Activated CD4-positive, CD25-positive, alpha-beta regulatory T cell (primary cell): ENCODE data around the gene RABL2B.
"Not testable (repeated sequence)": the region's sequence is repeated elsewhere in the genome, so short reads cannot be mapped to it uniquely, and the experiment has no call there.

Experiments used
- DNase-seq, 4 experiments: peaks; one replicate each; lab custom pipeline; 2025; lab: John Stamatoyannopoulos, UW

The RABL2B gene

DNA sequence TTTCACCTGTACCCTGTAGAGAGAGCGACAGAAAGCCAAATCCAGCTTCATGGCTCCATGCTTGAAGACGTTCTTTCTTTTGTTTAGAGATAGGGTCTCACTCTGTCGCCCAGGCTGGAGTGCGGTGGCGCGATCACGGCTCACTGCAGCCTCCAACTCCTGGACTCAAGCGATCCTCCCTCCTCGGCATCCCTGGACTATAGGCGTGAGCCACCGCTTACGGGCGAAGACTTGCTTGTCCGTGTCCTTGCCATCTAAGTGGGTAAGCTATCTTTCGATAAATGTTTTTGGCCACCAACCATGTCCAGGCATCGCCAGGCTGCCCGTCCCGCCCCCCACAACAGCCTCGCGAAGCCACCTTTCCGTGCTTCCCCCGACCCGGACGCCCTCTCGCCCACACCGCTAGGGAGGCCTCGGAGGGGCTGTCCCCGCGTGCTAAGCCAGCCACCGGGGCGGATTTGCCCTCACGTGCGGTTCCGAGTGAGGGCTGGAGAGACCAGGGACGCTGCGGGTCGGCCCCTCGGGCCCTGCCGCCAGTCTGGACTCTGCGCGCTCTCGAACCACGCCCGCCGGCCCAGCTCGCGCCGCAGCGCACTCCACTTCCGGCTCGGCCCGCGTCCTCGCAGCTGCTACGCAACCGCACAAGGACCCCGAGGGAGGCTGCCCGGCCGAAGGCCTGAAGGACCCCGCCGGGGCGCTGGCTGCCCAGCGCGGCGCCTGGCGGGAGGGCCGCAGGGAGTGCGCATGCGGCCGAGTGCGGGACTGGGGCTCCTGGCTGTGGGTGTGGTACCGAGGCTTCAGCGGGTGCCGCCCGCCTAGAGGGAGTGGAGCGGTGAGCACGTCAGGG is at the start of gene RABL2B:
TSS of gene RABL2B (minus strand) at position 604 of the 847 bp plus-strand sequence. CDS start 1,342 bp downstream, outside the sequence.
- DNase-seq = peak; percentile 62 to 80 (median 75)

DNA sequence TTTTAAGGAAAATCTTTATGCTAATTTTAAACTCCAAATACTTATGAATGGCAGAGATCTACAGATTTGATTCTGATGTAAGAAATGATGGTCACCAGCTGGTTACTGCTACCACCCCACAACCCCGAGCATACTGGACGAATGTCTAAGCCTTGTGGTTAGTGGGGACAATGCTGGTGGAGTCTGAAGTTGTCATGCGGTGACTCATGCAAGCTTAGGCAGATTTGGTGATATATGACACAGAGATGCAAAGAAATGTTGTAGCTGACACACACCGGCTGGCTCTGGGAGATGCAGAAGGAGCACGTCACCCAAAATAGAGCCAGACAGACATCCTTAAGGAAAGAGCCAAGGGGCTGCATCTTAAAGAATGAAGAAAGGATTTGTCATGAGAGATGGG is 3.5 kb upstream of the RABL2B start:
- DNase-seq = not testable (repeated sequence)

DNA sequence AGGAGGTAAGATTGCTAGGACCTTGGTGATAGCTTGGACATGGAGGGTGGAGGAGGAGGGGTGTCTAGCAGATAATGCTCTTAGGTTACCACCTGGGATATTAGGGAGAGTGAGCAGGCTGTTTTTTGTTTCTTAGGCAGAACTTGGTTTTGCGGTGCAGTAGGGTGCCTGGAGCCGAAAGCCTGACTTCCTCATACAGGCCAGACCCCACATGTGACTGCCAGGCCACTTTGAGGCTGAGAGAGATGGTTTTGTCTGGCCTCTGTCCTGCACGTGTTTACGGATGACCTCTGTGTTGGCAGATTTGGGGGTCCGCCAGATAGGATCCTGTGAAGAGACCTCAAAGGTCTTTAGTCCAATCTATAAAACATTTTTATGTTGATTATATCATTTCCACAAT is 1.9 kb upstream of the RABL2B start:
- not testable (repeated sequence) for DNase-seq

DNA sequence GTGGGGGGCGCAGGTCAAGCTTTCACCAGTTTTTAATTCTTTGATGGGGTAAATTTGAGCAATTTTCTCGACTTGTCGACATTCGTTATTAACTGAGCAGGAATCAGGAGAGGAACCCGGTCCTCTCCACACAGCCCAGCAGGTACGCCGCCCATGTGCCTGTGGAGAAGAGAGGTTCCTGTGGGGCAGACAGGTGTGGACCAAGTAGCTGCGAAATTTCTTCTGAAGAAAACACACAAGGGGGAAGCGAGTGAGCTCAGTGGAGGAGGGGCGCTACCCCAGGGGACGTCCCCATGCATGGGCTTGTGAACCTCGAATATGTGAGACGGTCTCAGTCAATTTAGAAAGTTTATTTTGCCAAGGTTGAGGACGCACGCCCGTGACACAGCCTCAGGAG is 442 bp upstream of the RABL2B start:
- not testable (repeated sequence) for DNase-seq

DNA sequence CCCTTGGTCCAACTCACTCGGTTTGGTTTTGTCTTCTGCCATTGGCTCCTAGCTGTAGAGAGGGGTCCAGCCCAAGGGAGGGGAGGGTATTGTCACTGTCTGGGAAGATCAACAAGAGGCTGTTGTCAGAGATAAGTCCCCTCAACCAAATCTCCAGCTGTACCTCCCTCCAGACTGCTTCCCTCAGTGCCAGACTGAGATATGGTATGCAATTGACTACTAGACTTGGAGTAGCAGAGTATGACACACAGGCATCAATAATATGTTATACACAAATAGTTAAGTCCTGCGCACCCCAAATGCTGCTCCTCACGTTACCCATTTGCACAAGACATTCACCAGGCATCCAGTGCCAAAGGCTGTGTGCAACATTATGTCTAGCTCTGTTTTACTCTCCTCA is 1.2 kb downstream of the RABL2B start:
- DNase-seq = not testable (repeated sequence)

DNA sequence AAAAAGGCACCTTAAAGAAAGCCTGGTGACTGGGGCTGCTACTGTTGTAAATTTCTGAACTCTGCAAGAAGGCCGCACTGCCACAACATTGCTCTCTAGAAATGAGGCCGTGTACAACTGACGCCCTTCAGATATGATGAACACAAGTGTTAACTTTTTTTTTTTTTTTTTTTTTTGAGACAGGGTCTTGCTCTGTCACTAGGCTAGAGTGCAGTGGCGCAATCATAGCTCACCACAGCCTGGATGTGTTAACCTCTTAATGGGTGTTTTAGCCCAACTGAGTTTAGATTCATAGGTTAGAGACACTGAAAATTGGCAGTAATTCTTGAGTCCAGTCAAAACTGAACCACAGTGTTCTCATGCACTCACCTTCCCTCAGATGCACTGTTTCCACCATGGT is 3.2 kb downstream of the RABL2B start:
- DNase-seq = not testable (repeated sequence)

DNA sequence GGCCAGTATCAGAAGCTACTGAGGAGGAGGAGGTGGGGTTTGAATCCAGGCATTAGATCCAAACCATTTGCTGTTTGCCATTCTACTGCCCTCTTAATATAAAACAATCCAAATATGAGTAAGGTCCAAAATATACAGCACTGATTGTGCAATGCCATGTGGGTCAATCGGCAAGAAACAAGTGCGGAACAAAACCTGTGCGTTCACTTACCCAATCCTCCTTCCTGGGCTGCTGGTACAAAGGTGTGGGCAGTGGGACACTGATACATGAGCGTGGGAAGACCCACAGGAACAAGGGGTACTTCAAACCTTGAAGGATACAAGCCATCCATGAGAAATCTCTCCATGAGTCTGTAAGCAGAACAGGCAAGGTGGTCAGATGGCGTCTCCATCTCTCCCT is 5.8 kb downstream of the RABL2B start:
- not testable (repeated sequence) for DNase-seq

DNA sequence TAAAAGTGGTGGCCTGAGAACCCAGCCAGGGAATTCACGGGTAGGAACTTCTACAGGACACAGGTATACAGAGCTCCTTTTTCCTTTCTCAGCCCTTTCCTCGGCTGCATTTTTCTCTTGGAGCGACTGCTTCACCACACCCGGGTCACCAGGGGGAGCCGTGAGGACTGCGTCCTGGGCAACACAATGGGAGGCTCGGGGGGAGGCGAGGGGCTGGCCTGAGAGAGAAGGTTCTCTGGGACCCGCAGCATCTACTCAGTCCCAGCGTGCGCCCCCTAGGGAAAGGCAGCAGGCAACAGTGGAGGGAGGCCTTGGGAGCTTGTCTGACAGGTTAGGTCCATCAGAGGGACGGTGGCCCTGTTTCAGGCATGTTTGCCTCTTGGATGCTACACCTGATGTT is 8.3 kb downstream of the RABL2B start:
- DNase-seq = not testable (repeated sequence)

DNA sequence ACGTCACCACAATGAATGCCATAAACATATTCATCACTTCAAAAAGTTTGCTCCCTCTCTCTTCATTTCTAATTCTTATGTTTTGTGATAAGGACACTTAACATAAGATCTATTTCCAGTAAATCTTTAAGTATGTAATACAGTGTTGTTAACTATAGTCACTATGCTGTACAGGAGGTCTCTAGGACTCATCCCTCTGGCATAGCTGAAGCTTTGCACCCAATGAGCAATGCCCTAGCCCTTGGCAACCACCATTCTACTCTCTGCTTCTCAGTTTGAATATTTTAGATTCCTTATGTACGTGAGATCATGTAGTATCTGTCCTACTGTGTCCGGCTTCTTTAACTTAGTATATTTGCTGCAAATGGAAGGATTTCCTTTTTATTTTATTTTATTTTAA is 19.1 kb downstream of the RABL2B start:
- not testable (repeated sequence) for DNase-seq

DNA sequence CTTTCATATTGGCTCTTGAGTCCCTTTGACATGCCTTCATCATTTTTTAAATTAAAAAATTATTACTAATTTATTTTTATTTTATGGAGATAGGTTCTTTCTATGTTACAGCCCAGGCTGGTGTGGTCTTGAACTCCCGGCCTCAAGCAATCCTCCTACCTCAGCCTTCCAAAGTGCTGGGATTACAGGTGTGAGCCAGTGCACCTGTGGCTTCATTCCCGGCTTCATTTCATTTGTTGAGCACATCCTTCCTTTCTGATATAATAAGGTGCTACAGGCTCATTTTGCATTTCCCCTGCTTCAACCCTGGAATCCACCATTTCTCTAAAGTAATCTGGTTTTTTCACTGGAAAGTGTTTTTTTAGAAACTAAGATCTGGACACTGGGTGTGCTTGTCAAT is 21.6 kb downstream of the RABL2B start:
- not testable (repeated sequence) for DNase-seq

DNA sequence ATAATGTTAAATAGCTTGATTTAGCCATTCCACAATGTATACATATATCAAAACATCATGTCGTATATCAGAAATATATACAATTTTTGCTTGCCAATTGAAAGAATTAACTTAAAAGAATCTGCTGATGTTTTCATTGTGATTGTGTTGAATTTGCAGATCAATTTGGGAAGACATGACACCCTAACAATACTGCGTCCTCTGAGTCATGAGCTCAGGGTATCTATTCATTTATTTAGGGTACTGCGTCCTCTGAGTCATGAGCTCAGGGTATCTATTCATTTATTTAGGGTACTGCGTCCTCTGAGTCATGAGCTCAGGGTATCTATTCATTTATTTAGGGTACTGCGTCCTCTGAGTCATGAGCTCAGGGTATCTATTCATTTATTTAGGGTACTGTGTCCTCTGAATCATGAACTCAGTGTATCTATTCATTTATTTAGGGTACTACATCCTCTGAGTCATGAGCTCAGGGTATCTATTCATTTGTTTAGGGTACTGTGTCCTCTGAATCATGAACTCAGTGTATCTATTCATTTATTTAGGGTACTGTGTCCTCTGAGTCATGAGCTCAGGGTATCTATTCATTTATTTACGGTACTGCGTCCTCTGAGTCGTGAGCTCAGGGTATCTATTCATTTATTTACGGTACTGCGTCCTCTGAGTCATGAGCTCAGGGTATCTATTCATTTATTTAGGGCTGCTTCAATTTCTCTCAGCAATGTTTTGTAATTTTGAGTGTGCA is 23.7 kb downstream of the RABL2B start:
- DNase-seq = not testable (repeated sequence)

DNA sequence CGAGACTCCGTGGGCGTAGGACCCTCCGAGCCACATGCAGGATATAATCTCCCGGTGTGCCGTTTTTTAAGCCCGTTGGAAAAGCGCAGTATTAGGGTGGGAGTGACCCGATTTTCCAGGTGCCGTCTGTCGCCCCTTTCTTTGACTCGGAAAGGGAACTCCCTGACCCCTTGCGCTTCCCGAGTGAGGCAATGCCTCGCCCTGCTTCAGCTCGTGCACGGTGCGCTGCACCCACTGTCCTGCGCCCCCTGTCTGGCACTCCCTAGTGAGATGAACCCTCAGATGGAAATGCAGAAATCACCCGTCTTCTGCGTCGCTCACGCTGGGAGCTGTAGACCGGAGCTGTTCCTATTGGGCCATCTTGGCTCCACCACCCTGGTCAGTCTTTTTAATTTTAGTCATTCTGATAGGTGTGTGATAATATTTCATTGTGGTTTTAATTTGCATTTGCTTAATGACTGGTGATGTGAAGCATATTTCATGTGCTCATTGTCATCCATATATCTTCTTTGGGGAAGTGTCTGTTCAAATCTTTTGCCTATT is 26.4 kb downstream of the RABL2B start:
- DNase-seq = peak in 2 of 4 experiments; percentile 29 to 41

DNA sequence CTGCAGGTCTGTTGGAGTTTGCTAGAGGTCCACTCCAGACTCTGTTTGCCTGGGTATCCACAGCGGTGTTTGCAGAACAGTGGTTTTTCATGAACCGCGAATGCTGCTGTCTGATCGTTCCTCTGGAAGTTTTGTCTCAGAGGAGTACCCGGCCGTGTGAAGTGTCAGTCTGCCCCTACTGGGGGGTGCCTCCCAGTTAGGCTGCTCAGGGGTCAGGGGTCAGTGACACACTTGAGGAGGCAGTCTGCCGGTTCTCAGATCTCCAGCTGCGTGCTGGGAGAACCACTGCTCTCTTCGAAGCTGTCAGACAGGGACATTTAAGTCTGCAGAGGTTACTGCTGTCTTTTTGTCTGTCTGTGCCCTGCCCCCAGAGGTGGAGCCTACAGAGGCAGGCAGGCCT is 27.0 kb downstream of the RABL2B start:
- DNase-seq = not testable (repeated sequence)

DNA sequence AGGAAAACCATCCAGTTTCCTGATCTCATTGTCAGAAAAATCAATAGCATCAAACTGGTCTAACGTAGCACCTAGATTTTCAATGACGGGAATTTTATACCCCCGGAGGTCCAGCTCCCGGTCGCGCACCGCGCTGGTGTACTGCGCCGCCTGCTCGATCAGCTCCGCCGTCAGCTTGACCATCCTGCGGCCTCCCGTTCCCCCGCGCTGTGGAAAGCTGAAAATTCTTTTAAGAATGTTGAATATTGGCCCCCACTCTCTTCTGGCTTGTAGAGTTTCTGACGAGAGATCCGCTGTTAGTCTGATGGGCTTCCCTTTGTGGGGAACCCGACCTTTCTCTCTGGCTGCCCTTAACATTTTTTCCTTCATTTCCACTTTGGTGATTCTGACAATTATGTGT is 28.2 kb downstream of the RABL2B start:
- DNase-seq = not testable (repeated sequence)

DNA sequence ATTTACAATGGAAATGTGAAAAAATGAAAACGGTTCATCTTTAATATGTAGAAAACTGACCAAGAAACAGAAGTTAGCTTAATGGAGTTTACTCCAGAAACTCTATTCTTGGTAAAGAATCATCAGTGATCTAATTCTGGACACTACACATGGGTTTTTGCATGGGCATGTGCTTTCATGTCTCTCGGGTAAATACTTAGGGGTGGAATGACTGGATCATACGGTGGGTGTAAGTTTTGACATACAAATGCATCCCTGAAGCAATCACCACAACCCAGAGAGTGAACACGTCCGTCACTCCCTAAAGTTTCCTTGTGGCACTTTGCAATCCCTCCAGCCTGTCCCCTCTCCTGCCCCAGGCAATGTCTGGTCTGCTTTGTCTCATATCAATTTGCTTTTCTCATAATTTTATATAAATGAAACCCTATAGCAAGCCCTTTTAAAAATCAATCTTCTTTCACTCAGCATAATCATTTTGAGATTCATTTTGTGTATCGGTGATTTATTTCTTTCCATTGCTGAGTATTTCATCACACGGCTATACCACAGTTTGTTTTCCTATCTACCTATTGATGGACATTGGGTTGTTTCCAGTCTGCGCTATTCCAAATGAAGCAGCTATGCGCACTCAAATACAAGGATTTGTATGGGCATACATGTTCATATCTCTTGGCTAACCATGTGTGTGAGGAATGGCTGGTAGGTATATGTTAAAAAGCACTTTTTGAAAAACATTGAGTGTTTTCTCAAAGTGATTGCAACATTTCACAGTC is 33.9 kb downstream of the RABL2B start:
- not testable (repeated sequence) for DNase-seq

DNA sequence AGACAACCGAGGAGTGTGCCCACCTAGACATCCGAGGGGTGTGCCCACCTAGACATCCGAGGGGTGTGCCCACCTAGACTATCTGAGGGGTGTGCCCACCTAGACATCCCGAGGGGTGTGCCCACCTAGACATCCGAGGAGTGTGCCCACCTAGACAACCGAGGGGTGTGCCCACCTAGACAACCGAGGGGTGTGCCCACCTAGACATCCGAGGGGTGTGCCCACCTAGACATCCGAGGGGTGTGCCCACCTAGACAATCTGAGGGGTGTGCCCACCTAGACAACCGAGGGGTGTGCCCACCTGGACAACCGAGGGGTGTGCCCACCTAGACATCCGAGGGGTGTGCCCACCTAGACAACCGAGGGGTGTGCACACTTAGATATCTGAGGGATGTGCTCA is 34.8 kb downstream of the RABL2B start:
- not testable (repeated sequence) for DNase-seq

DNA sequence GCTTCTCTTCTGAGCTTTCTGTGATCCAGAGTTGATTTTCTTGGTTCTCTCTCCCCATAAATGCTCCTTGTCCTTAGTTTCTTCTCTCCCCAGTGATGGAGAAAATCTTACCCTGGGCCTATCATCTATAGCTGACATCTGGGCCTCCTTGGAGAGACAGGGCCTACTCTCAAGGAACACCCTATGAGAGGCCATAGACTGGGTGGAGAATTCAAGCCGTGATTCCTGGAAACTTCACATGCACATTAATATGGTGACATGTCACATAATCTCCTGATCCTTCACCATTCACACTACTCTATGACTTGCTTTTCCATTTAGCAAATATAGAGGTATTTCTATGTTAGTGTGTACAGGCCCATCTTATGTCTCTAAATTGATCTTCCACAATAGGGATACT is 35.9 kb downstream of the RABL2B start:
- not testable (repeated sequence) for DNase-seq

DNA sequence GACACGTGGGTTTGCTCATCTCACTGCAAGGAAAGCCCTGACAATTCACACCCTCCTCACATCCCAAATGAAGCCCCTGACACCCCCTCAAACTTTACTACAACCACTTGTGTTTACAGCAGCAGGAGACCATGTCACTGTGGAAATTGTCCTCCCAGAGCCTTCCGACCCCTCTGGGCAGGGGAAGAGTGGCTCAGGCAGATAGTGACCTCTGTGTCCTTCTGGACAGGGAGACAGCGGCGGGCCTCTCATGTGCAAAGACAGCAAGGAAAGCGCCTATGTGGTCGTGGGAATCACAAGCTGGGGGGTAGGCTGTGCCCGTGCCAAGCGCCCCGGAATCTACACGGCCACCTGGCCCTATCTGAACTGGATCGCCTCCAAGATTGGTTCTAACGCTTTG is 39.0 kb downstream of the RABL2B start:
- not testable (repeated sequence) for DNase-seq

DNA sequence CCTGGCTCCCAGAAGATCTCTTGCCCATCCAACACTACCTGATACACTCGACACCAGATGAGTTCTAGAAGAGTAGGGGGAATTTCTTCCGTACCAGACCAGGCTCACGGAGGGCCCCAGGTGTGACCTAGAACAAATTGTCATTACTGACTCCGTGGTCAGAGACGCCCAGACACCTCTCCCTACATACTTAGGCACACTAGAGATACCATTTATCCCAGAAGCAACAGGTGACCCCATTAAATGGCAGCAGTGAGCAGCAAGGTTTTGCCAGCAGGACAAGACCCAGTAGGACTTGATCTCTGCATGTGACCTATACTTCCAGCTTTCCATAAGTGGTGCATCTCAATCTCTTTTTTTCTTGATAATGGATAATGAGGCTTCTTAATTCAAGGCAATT is 42.7 kb downstream of the RABL2B start:
- not testable (repeated sequence) for DNase-seq

DNA sequence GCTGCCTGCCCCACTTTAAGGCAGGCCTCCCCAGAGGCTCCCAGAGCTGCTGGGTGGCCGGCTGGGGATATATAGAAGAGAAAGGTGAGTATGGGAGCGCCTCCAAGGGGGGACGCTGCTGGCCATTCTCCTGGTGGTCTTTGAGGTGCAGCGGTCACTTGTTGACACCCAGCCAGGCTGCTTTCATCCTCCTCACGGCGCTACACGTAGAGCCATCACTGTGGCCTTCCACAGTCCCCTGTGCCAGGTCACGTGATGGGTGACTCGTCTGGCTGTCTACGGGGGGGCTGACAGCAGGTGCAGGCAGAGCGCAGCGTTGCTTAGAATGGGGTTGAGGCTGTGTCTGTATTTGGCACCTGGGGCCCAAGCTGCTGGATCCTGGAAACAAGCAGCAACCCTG is 43.5 kb downstream of the RABL2B start:
- no peak for DNase-seq

DNA sequence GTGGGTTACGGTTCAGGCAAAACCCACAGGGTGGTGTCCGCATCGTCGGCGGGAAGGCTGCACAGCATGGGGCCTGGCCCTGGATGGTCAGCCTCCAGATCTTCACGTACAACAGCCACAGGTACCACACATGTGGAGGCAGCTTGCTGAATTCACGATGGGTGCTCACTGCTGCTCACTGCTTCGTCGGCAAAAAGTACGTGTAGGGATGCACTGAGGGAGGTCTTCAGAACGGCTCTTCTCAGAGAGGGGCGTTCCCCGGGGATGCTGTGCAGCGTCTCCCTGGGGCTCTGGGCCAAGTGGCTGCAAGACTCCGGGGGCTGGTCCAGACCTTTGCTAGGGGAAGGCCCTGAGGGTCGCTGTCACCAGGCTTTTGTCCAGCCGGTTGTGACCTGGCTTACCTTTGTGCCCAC is 44.2 kb downstream of the RABL2B start:
- no peak for DNase-seq

DNA sequence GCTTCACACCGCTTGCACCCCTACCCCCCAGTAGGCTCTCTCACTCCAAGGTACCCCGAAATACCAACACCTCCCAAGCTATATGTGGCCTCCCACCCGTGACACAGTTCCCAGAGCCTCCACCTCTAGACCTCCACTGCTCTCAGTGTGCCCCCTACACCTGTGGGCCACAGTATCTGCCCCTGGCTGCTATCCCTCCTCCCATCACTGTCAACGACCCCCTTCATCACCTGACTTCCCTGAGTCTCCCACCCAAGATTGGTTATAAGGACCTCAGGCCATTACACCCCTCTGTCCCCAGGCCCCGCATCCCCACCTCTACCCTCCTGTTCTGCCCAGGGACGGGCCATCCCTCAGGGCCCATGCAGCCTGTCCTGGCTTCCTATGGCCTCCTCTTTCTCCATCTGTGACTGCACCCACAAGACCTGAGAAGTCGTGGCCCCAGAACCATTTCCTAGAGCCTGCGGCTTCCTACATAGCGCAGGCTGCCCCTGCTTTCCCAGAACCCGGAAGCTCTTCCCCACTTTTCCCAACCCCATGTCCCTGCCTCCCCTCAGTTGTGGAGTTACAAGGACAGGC is 44.7 kb downstream of the RABL2B start:
- no peak for DNase-seq
